Fibroblast of skin of back (primary cell): ENCODE results near the gene PLXNA4.
A peak's percentile ranks its signal among the peaks of the same experiment; 100 is the strongest.

ENCODE experiments used
- DNase-seq: peaks from one replicate; pipeline ENCODE4 v3.0.0-alpha.2; 2013

Gene PLXNA4

GRCh38 chr7:132379292-132379691 lies 197.0 kb downstream of the PLXNA4 start:
- no peak for DNase-seq

DNA sequence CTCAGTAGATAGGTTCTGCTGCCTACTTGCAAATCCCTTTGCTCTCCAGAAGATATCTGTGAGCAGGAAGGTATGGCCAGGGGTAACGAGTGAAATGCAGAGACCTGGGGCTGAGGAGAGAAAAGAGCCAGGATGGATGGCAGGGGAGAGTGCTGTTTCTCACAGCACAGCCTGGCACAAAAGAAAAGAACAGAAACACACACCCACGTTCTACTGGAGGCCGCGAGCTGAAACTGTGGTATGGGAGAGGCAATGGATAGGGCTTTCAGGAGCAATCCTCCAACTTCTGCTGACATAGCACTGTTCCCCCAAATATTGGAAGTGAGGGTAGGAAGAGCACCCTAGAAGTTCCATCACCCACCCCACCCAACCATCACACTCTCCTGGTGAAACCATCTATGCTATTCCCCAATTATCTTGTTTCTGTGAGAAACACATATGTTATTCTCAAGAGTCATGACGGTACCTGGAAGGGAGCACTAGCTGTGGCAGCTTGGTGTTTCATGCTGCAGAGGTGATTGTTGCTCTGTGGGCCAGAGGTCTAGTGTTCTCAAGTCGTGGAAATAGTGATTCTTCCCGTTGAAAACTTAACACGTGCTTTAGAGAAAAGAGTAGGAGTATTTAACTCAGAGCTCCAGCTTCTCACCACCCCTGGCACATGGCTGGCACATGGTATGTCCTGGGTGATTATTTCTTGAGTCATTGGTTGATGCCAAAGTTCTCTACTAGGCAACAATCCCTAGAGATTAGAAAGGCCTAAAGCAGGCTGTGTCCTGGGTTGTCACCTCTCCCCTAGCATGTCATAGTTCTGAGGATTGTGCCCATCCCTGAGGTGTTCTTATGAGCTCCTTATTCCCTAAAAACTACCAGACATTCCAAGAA lies 198.3 kb downstream of the PLXNA4 start:
- DNase-seq: no peak

GRCh38 chr7:132377015-132377414 lies 199.3 kb downstream of the PLXNA4 start:
- DNase-seq: no peak

- DNase-seq: no peak
Observed at GRCh38 chr7:132376361-132377013, 199.8 kb downstream of the PLXNA4 start.

GRCh38 chr7:132373879-132374278 lies 202.4 kb downstream of the PLXNA4 start:
- no peak for DNase-seq

DNA sequence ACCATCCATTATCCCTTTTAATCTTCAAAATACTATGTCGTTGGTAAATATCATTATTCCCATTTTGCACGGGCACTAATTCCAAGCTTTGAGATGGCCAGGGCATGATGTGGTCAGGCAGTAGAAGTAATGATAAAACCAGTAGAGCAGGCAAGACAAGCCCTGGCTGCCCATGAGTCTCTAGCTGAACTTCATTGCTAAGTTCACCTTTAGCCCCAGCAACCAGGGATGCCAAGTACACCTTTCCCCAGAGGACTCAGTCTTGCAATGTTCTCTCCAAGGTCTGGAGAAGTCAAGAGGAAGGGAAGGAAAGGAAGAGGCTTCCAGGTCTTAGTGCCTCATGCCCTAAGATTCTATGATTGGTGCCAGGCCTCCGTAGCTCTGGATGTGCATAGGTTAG lies 203.2 kb downstream of the PLXNA4 start:
- DNase-seq: no peak

- no peak for DNase-seq
Observed at GRCh38 chr7:132371948-132372347, 204.3 kb downstream of the PLXNA4 start.

- DNase-seq: no peak
Observed at GRCh38 chr7:132368246-132368900, 207.9 kb downstream of the PLXNA4 start.

- DNase-seq: no peak
Observed at GRCh38 chr7:132367795-132368194, 208.5 kb downstream of the PLXNA4 start.

- DNase-seq: no peak
Observed at GRCh38 chr7:132367004-132367403, 209.3 kb downstream of the PLXNA4 start.

DNA sequence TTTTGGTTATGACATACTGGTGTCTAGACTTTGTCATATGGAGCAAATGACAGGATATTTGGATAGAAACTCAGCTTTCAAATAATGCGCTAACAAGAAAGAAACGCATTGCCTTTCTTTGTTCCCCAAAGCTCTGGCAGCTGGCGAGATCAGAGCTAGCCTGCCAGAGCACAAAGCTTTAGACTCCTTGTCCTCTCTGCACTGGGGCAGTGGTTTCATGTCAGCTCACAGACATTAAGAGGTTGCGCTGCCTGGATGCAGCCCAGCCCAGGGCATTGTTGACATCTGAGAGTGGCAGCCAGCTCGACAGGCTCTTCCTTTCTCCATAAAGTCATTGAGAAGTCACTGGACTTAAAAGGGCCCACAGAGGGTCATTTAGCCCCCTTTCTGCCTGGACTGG lies 212.0 kb downstream of the PLXNA4 start:
- DNase-seq: no peak

GRCh38 chr7:132362059-132362458 lies 214.2 kb downstream of the PLXNA4 start:
- no peak for DNase-seq

DNA sequence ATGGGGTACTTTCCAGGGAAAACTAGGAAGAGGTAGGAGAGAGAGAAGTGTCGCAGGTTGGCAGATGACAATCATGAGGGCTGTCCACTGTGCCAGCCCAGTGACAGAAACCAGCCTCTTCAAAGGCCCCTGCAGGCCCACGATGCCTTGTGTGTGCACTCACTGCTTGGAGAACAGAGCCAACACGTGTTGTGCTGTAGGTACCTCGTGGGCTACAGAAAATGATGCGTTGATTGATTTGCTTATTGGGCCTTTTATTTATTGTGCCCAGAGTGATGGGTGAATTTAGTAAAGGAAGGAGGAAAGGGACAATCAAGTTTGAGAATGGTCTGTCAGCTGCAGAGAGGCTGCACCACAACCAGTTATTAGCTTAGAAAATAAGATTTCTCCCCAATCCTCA lies 215.1 kb downstream of the PLXNA4 start:
- no peak for DNase-seq

DNA sequence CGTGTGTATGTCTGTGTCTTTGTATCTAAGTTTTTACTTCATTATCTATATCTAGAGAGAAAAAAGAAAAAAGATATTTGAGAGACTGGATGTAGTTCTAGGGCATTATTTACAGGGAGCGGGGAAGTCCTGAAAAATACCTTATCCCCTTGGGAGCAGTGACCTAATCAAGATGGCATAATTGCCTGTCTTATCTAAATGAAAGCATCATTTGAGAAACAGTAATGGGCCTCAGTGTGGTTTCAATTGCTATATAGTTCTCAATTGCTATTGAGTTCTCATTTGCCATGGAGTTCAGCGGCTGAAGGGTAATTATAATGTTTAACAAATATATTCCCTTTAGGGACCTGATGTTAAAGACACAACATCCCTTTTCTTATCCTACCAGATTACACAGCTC lies 216.5 kb downstream of the PLXNA4 start:
- no peak for DNase-seq

DNA sequence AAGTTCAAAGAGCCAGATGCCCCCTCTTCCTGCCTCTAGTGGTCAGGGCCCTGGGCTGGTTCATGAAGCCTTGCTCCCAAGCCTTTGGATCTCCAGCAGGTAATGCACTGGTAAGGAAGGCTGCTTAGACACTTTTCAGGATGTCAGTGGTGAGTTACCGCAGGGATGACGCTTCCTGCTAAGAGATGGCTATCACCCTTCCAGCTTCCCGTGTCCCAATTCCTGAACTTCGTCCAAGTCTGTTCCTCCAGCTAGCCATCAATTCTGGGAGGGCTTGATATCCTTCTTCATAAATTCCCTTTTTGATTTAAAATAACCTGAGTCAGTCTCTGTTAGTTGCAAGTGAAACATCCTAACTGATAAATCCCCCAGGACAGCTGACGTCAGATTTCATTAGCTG lies 221.2 kb downstream of the PLXNA4 start:
- no peak for DNase-seq

- no peak for DNase-seq
Observed at GRCh38 chr7:132354527-132354926, 221.7 kb downstream of the PLXNA4 start.

DNA sequence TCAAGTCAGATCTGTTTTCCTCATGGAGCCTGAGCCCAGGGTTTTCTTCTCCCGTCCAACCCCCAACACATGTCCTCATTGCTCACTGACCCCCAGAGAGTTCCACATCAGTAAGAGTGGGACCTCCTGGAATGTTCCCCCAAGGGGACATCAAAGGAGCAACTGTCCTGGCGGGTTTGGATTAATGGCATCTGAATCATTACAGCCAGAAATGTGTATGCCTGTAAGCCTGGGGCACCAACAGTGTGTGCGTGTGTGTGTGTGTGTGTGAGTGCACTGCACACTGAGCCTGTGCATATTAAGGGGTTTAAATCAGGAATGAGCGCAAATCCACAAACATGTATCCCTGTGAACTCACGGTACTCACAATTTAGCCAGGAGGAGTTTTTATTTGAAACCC lies 222.3 kb downstream of the PLXNA4 start:
- peak; percentile 39 for DNase-seq

DNA sequence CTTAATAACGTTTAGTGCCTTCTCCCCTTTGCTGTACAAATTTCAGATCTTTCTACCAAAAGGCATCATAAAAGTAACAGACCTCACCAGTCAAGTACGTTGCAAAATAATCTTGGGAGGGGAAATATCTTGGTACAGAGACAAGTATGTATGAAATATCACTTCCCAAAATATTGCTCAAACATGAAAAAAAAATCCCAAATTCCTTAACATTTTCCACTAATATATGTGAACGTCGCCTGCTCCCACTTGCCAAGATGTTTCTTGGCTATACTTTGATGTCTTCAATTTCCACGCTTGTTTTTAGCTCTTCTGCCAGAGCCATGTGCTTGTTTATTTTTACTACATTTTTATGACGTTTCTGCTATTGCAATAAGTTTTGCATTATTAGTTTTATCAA lies 223.5 kb downstream of the PLXNA4 start:
- no peak for DNase-seq

DNA sequence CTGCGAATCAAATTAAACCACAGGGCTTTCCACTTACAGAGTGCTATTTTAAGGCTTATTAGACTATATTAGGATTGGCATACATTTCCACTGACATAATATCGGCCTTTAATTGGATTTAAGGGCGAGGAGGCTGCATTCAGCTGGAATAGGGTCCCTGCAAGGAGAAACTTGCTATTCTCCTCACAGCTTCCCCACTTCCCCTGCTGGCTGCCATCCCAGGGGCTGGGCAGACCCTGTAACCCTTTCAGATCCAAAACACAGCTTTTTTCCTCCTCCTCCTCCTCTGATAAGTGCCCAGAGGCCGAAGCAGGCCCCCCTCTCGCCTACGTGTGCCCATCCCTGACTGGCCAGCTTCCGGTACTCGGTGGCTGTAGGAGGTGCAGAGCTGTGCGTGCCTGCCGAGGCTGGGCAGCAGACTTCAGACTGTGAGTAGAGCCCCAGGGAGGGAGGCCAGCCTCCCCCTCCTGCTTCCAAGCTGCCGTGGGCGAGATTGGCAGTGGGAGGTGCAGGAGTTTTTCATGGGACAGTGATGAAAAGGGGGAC lies 224.2 kb downstream of the PLXNA4 start:
- no peak for DNase-seq

DNA sequence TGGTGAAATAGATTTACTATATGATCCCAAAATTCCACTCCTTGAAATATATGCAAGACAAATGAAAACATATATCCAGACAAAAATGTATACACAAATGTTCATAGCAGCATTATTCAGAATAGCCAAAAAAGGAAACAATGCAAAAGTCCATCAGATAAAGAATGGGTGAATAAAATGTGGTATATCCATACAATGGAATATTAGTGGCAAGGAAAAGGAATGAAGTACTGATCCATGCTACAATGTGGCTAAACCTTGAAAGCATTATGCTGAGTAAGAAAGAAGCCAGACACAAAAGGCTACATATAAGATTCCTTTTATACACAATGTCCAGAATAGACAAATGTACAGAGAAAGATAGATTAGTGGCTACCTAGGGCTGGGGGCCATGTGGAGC lies 225.5 kb downstream of the PLXNA4 start:
- no peak for DNase-seq

- no peak for DNase-seq
Observed at GRCh38 chr7:132349075-132349474, 227.2 kb downstream of the PLXNA4 start.

- no peak for DNase-seq
Observed at GRCh38 chr7:132348341-132348740, 227.9 kb downstream of the PLXNA4 start.

DNA sequence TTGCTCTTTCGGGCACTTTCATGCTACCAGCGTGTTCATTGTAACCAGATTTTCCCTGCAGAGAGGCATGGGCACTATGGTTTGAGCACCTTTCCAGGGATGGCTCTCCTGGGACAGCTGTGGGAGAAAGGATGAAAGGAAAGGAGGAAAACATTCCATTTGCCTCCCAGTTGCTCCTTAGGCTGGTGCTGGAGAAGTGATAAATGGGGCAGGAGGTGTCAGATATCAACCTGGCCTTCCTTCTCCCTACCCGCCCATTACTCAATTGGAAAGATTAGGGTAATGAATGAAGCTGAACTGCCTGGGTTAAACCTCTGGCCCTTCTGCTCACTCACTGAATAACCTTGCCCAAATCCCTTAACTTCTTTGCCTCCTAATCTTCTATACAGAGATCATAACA lies 228.4 kb downstream of the PLXNA4 start:
- no peak for DNase-seq
